ENCODE results near the gene SDF4.

Gene SDF4

GRCh38 chr1:1262071-1262470, 30.3 kb upstream of the SDF4 start:
- no peak overlapping the region for H4K91ac ChIP-seq (ENCODE audit: low read depth, low read length, poor library complexity)
- peaks cover 0 to 3% of the 10 kb centered on the region in 2 donors for H3K9me3 ChIP-seq (replicated peaks in 1 of 2; ENCODE audit: control insufficient read depth in 2 of 2, insufficient read depth in 1 of 2, low read depth in 1 of 2, low read length in 2 of 2)
- no peak overlapping the region for H3K18ac ChIP-seq (ENCODE audit: low read length)
- H3K27me3 ChIP-seq (ENCODE audit: control insufficient read depth in 3 of 3, insufficient read depth in 3 of 3, low read depth in 1 of 3, low read length in 3 of 3) = no peaks in the 10 kb centered on the region
- H3K14ac ChIP-seq (ENCODE audit: low read length) = no peak overlapping the region
- no peak overlapping the region for H2BK15ac ChIP-seq (ENCODE audit: low read length)
- H2AFZ ChIP-seq (ENCODE audit: low read length) = no peak overlapping the region
- no peak overlapping the region for H4K8ac ChIP-seq (ENCODE audit: low read depth, low read length)
- no peak overlapping the region for H3K27ac ChIP-seq (replicated peaks; ENCODE audit: low read length)
- H2BK120ac ChIP-seq (ENCODE audit: low read depth, low read length) = no peak overlapping the region
- H2AK5ac ChIP-seq (ENCODE audit: low read depth, low read length) = no peak overlapping the region
- no CpG with 5 or more reads among the region's 17 CpGs for WGBS, 2 donors (ENCODE audit: extremely low coverage in 2 of 2, insufficient read length in 2 of 2, insufficient replicate concordance in 1 of 2)
- no peak overlapping the region for H3K4me2 ChIP-seq (ENCODE audit: insufficient read depth, low read length, poor library complexity, severe bottlenecking)
- no peak overlapping the region for H2BK12ac ChIP-seq (ENCODE audit: low read length)
- no peak overlapping the region for H3K9ac ChIP-seq (ENCODE audit: low read depth, low read length, poor library complexity)
- H3K36me3 ChIP-seq (replicated peaks in 1 of 2; ENCODE audit: control insufficient read depth in 2 of 2, insufficient read depth in 2 of 2, low read length in 2 of 2) = peaks cover 46 to 86% of the 10 kb centered on the region in 2 donors
- H3K23ac ChIP-seq (ENCODE audit: low read depth, low read length, poor library complexity) = no peak overlapping the region
- no peak overlapping the region for H3K4ac ChIP-seq (ENCODE audit: low read length)
- H3K4me3 ChIP-seq (ENCODE audit: low read length in 2 of 2) = no peak overlapping the region
- no peak overlapping the region for H2BK5ac ChIP-seq (ENCODE audit: low read length)
- peaks cover 14% of the 10 kb centered on the region for H3K79me1 ChIP-seq (ENCODE audit: low read depth, low read length)
- no peak for DNase-seq (ENCODE audit: low spot score)
- peaks cover 0 to 3% of the 10 kb centered on the region in 2 donors for H3K4me1 ChIP-seq (ENCODE audit: control insufficient read depth in 2 of 2, insufficient read depth in 1 of 2, low read depth in 1 of 2, low read length in 2 of 2)

- H4K91ac ChIP-seq (ENCODE audit: low read depth, low read length, poor library complexity) = no peak overlapping the region
- H2BK15ac ChIP-seq (ENCODE audit: low read length) = no peak overlapping the region
- no peak overlapping the region for H3K27ac ChIP-seq (replicated peaks; ENCODE audit: low read length)
- H3K23ac ChIP-seq (ENCODE audit: low read depth, low read length, poor library complexity) = no peak overlapping the region
- H3K4me3 ChIP-seq (ENCODE audit: low read length in 2 of 2) = peak overlapping the region in 1 of 2 donors; percentile 40
- H3K27me3 ChIP-seq (ENCODE audit: control insufficient read depth in 3 of 3, insufficient read depth in 3 of 3, low read depth in 1 of 3, low read length in 3 of 3) = no peaks in the 10 kb centered on the region
- H2BK5ac ChIP-seq (ENCODE audit: low read length) = peak overlapping the region; percentile 82
- no peak overlapping the region for H2BK120ac ChIP-seq (ENCODE audit: low read depth, low read length)
- peaks cover 48 to 90% of the 10 kb centered on the region in 2 donors for H3K36me3 ChIP-seq (replicated peaks in 1 of 2; ENCODE audit: control insufficient read depth in 2 of 2, insufficient read depth in 2 of 2, low read length in 2 of 2)
- no peak overlapping the region for H3K9ac ChIP-seq (ENCODE audit: low read depth, low read length, poor library complexity)
- no peak overlapping the region for H2BK12ac ChIP-seq (ENCODE audit: low read length)
- no peak for DNase-seq (ENCODE audit: low spot score)
- H2AFZ ChIP-seq (ENCODE audit: low read length) = no peak overlapping the region
- H3K4me1 ChIP-seq (ENCODE audit: control insufficient read depth in 2 of 2, insufficient read depth in 1 of 2, low read depth in 1 of 2, low read length in 2 of 2) = peaks cover 0 to 3% of the 10 kb centered on the region in 2 donors
- no peak overlapping the region for H3K4me2 ChIP-seq (ENCODE audit: insufficient read depth, low read length, poor library complexity, severe bottlenecking)
- H3K9me3 ChIP-seq (replicated peaks in 1 of 2; ENCODE audit: control insufficient read depth in 2 of 2, insufficient read depth in 1 of 2, low read depth in 1 of 2, low read length in 2 of 2) = peaks cover 0 to 3% of the 10 kb centered on the region in 2 donors
- no peak overlapping the region for H4K8ac ChIP-seq (ENCODE audit: low read depth, low read length)
- no CpG with 5 or more reads among the region's 16 CpGs for WGBS, 2 donors (ENCODE audit: extremely low coverage in 2 of 2, insufficient read length in 2 of 2, insufficient replicate concordance in 1 of 2)
- no peak overlapping the region for H3K18ac ChIP-seq (ENCODE audit: low read length)
- H3K4ac ChIP-seq (ENCODE audit: low read length) = no peak overlapping the region
- peaks cover 17% of the 10 kb centered on the region for H3K79me1 ChIP-seq (ENCODE audit: low read depth, low read length)
- H3K14ac ChIP-seq (ENCODE audit: low read length) = no peak overlapping the region
- H2AK5ac ChIP-seq (ENCODE audit: low read depth, low read length) = no peak overlapping the region
Measured at GRCh38 chr1:1260843-1261560, 29.2 kb upstream of the SDF4 start.

- no peak overlapping the region for H4K8ac ChIP-seq (ENCODE audit: low read depth, low read length)
Measured at GRCh38 chr1:1259951-1260600, 28.3 kb upstream of the SDF4 start.

GRCh38 chr1:1259540-1259939, 27.7 kb upstream of the SDF4 start:
- H3K14ac ChIP-seq (ENCODE audit: low read length) = peak overlapping the region; percentile 11
- no peak overlapping the region for H3K18ac ChIP-seq (ENCODE audit: low read length)
- peaks cover 16% of the 10 kb centered on the region for H3K79me1 ChIP-seq (ENCODE audit: low read depth, low read length)
- WGBS, 2 donors (ENCODE audit: extremely low coverage in 2 of 2, insufficient read length in 2 of 2, insufficient replicate concordance in 1 of 2) = no CpG with 5 or more reads among the region's 18 CpGs
- no peak overlapping the region for H2AFZ ChIP-seq (ENCODE audit: low read length)
- no peak overlapping the region for H2BK12ac ChIP-seq (ENCODE audit: low read length)
- no peak overlapping the region for H2BK5ac ChIP-seq (ENCODE audit: low read length)
- H3K36me3 ChIP-seq (replicated peaks in 1 of 2; ENCODE audit: control insufficient read depth in 2 of 2, insufficient read depth in 2 of 2, low read length in 2 of 2) = peaks cover 43 to 91% of the 10 kb centered on the region in 2 donors
- peaks cover 0 to 3% of the 10 kb centered on the region in 2 donors for H3K4me1 ChIP-seq (ENCODE audit: control insufficient read depth in 2 of 2, insufficient read depth in 1 of 2, low read depth in 1 of 2, low read length in 2 of 2)
- no peak overlapping the region for H2BK120ac ChIP-seq (ENCODE audit: low read depth, low read length)
- peaks cover 0 to 3% of the 10 kb centered on the region in 2 donors for H3K9me3 ChIP-seq (replicated peaks in 1 of 2; ENCODE audit: control insufficient read depth in 2 of 2, insufficient read depth in 1 of 2, low read depth in 1 of 2, low read length in 2 of 2)
- no peak for DNase-seq (ENCODE audit: low spot score)
- H3K9ac ChIP-seq (ENCODE audit: low read depth, low read length, poor library complexity) = no peak overlapping the region
- no peak overlapping the region for H2AK5ac ChIP-seq (ENCODE audit: low read depth, low read length)
- H3K27me3 ChIP-seq (ENCODE audit: control insufficient read depth in 3 of 3, insufficient read depth in 3 of 3, low read depth in 1 of 3, low read length in 3 of 3) = no peaks in the 10 kb centered on the region
- no peak overlapping the region for H3K23ac ChIP-seq (ENCODE audit: low read depth, low read length, poor library complexity)
- no peak overlapping the region for H4K91ac ChIP-seq (ENCODE audit: low read depth, low read length, poor library complexity)
- no peak overlapping the region for H4K8ac ChIP-seq (ENCODE audit: low read depth, low read length)
- no peak overlapping the region for H2BK15ac ChIP-seq (ENCODE audit: low read length)
- H3K27ac ChIP-seq (replicated peaks; ENCODE audit: low read length) = no peak overlapping the region
- no peak overlapping the region for H3K4me2 ChIP-seq (ENCODE audit: insufficient read depth, low read length, poor library complexity, severe bottlenecking)
- no peak overlapping the region for H3K4ac ChIP-seq (ENCODE audit: low read length)
- no peak overlapping the region for H3K4me3 ChIP-seq (ENCODE audit: low read length in 2 of 2)

More at GRCh38 chr1:1259951-1260600, 28.3 kb upstream of the SDF4 start:
- H2BK120ac ChIP-seq (ENCODE audit: low read depth, low read length) = no peak overlapping the region
- peak overlapping the region; percentile 11 for H3K14ac ChIP-seq (ENCODE audit: low read length)
- H3K4me3 ChIP-seq (ENCODE audit: low read length in 2 of 2) = no peak overlapping the region
- H3K9me3 ChIP-seq (replicated peaks in 1 of 2; ENCODE audit: control insufficient read depth in 2 of 2, insufficient read depth in 1 of 2, low read depth in 1 of 2, low read length in 2 of 2) = peaks cover 0 to 3% of the 10 kb centered on the region in 2 donors
- H3K36me3 ChIP-seq (replicated peaks in 1 of 2; ENCODE audit: control insufficient read depth in 2 of 2, insufficient read depth in 2 of 2, low read length in 2 of 2) = peaks cover 46 to 90% of the 10 kb centered on the region in 2 donors
- peaks cover 16% of the 10 kb centered on the region for H3K79me1 ChIP-seq (ENCODE audit: low read depth, low read length)
- H4K91ac ChIP-seq (ENCODE audit: low read depth, low read length, poor library complexity) = no peak overlapping the region
- H3K4me2 ChIP-seq (ENCODE audit: insufficient read depth, low read length, poor library complexity, severe bottlenecking) = no peak overlapping the region
- DNase-seq (ENCODE audit: low spot score) = no peak
- no peak overlapping the region for H3K27ac ChIP-seq (replicated peaks; ENCODE audit: low read length)
- peak overlapping the region; percentile 25 for H3K23ac ChIP-seq (ENCODE audit: low read depth, low read length, poor library complexity)
- H2AK5ac ChIP-seq (ENCODE audit: low read depth, low read length) = peak overlapping the region; percentile 14
- no CpG with 5 or more reads among the region's 26 CpGs for WGBS, 2 donors (ENCODE audit: extremely low coverage in 2 of 2, insufficient read length in 2 of 2, insufficient replicate concordance in 1 of 2)
- no peak overlapping the region for H2BK15ac ChIP-seq (ENCODE audit: low read length)
- H3K4me1 ChIP-seq (ENCODE audit: control insufficient read depth in 2 of 2, insufficient read depth in 1 of 2, low read depth in 1 of 2, low read length in 2 of 2) = peaks cover 0 to 3% of the 10 kb centered on the region in 2 donors
- no peak overlapping the region for H3K9ac ChIP-seq (ENCODE audit: low read depth, low read length, poor library complexity)
- no peaks in the 10 kb centered on the region for H3K27me3 ChIP-seq (ENCODE audit: control insufficient read depth in 3 of 3, insufficient read depth in 3 of 3, low read depth in 1 of 3, low read length in 3 of 3)
- H2AFZ ChIP-seq (ENCODE audit: low read length) = no peak overlapping the region
- H3K4ac ChIP-seq (ENCODE audit: low read length) = no peak overlapping the region
- no peak overlapping the region for H2BK5ac ChIP-seq (ENCODE audit: low read length)
- H2BK12ac ChIP-seq (ENCODE audit: low read length) = no peak overlapping the region
- H3K18ac ChIP-seq (ENCODE audit: low read length) = no peak overlapping the region

Measured in neuronal stem cell (in vitro differentiated cells).